Measurements from ENCODE around the gene ADAM22. TPM values are rescaled to one million over a fixed set of nuclear protein-coding genes. Genes with fewer than 3 reads are reported as not detected.

The ADAM22 gene
- total RNA-seq, 1 donor from 2014 or later, result 2.7 TPM

DNA sequence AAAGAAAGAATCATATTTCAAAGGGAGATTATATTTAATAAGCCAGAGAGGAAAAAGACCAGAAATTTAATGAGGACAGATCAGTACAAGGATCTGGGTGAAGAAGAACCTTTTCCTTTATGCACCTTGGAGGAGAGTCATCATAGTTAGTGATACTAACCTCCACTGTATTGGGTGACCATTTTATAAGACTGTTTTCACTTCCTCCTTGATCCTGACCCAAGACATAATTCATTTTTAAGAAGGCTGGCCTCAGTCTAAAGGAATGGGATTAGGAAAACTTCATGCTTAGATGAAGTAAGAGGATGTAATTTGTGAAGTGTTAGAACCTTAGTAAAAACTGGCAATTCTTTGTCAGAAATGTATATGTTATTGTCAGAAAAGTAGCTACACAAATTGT is 68.6 kb downstream of the ADAM22 start:
- TF ChIP-seq, protein P1, sequence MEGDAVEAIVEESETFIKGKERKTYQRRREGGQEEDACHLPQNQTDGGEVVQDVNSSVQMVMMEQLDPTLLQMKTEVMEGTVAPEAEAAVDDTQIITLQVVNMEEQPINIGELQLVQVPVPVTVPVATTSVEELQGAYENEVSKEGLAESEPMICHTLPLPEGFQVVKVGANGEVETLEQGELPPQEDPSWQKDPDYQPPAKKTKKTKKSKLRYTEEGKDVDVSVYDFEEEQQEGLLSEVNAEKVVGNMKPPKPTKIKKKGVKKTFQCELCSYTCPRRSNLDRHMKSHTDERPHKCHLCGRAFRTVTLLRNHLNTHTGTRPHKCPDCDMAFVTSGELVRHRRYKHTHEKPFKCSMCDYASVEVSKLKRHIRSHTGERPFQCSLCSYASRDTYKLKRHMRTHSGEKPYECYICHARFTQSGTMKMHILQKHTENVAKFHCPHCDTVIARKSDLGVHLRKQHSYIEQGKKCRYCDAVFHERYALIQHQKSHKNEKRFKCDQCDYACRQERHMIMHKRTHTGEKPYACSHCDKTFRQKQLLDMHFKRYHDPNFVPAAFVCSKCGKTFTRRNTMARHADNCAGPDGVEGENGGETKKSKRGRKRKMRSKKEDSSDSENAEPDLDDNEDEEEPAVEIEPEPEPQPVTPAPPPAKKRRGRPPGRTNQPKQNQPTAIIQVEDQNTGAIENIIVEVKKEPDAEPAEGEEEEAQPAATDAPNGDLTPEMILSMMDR (IDR thresholded peaks at IDR 0.05), result no peak
- Histone ChIP-seq H3K36me3 (no peaks in the 10 kb centered on the region), H3K4me3 (no peak overlapping the region), H3K9me3 (no peaks in the 10 kb centered on the region), H3K4me1 (no peaks in the 10 kb centered on the region), H3K27me3 (ENCODE audit: low read depth) (no peaks in the 10 kb centered on the region), H3K27ac (no peak overlapping the region)
- no peak for DNase-seq
- no peak for ATAC-seq
- intact Hi-C loops (cut with DNase I), result no loop called here

DNA sequence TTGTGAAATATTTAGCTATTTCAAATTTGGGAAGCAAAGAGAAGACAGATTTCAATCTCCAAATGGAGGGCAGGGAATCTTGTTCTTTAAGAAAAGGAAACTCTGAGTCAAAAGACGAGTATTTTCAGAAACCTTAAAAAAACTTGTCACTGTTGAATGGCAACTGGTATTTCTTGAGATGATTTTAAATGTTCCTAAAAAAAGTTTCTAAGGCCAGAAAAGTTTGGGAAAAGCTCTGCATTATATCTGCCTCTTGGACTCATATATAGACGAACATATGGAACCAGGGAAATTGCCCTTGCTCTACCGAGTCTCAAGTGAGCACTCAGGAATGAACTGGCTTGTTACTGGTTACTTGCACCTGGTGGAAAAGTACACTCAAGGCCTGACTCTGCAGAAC is 69.5 kb downstream of the ADAM22 start:
- H3K9me3 ChIP-seq, result no peaks in the 10 kb centered on the region
- no peak overlapping the region for H3K27ac ChIP-seq
- H3K4me3 ChIP-seq, result no peak overlapping the region
- H3K27me3 ChIP-seq (ENCODE audit: low read depth), result no peaks in the 10 kb centered on the region
- intact Hi-C loops (cut with DNase I), result no loop called here
- DNase-seq (no peak), ATAC-seq (no peak)
- H3K36me3 ChIP-seq, result no peaks in the 10 kb centered on the region
- TF ChIP-seq, protein P1 (IDR thresholded peaks at IDR 0.05), result no peak
- H3K4me1 ChIP-seq, result no peaks in the 10 kb centered on the region

DNA sequence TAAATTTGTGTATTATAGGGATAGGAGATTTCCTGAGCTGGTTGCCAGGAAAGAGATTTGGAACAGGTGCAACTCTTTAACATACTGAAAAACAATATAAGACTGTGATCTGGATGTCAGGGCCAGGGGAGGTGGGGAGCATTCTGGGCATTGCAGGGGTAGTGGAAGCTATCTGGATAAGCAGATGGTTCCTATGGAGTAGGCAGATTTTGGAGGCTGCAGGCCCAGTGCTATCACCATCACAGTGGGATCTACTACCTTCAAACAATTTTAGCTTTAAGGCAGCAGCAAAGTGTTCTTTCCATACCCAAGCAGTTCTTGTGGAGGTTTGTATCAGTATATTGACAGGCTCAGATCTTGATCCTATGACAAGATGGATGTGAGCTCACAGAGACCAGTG is 71.1 kb downstream of the ADAM22 start:
- Histone ChIP-seq H3K9me3 (no peaks in the 10 kb centered on the region), H3K27ac (no peak overlapping the region), H3K36me3 (no peaks in the 10 kb centered on the region), H3K4me1 (no peaks in the 10 kb centered on the region), H3K27me3 (ENCODE audit: low read depth) (no peaks in the 10 kb centered on the region), H3K4me3 (no peak overlapping the region)
- intact Hi-C loops (cut with DNase I), result no loop called here
- TF ChIP-seq, protein P1 (IDR thresholded peaks at IDR 0.05), result no peak
- DNase-seq (no peak), ATAC-seq (no peak)

DNA sequence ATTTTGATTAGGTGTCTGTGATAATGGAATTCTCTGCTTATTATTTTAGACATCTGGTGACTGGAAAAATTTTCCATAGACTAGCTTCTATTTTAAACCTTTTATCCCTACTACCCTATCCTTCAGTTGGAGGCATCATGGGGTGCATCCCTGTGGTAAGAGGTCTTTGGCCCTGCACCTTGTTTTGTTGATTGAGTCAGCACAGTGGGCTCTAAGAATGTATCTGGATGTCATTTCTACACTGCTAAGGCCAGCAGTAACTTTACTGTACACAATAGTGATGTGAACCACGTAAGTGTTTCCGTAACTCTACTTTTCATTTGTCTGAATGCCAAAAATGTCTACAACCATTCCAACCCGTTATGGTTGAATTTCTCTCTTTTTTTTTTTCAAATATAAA is 75.6 kb downstream of the ADAM22 start:
- no peak for ATAC-seq
- no peaks in the 10 kb centered on the region for H3K27me3 ChIP-seq (ENCODE audit: low read depth)
- H3K36me3 ChIP-seq, result no peaks in the 10 kb centered on the region
- no peak overlapping the region for H3K27ac ChIP-seq
- H3K4me1 ChIP-seq, result no peaks in the 10 kb centered on the region
- TF ChIP-seq, protein P1 (IDR thresholded peaks at IDR 0.05), result no peak
- H3K4me3 ChIP-seq, result no peak overlapping the region
- DNase-seq, result no peak
- intact Hi-C loops (cut with DNase I), result no loop called here
- H3K9me3 ChIP-seq, result no peaks in the 10 kb centered on the region

DNA sequence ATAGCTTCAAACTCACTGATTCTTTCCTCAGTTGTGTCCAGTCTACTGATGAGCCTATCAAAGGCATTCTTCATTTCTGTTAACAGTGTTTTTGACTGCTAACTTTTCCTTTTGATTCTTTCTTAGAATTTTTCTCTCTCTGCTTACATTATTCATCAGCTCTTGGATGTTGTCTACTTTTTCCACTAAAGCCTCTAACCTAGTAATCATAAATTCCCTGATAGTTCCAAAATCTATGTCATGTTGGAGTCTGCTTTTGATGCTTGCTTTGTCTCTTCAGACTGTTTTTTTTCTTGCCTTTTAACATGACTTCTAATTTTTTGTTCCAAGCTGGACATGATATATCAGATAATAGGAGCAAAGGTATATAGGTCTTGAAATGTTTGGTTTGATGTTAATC is 78.0 kb downstream of the ADAM22 start:
- TF ChIP-seq, protein P1 (IDR thresholded peaks at IDR 0.05), result no peak
- Histone ChIP-seq H3K27me3 (ENCODE audit: low read depth) (no peaks in the 10 kb centered on the region), H3K27ac (no peak overlapping the region), H3K4me3 (no peak overlapping the region), H3K9me3 (no peaks in the 10 kb centered on the region), H3K4me1 (no peaks in the 10 kb centered on the region), H3K36me3 (no peaks in the 10 kb centered on the region)
- no peak for DNase-seq
- ATAC-seq, result no peak
- intact Hi-C loops (cut with DNase I), result no loop called here

DNA sequence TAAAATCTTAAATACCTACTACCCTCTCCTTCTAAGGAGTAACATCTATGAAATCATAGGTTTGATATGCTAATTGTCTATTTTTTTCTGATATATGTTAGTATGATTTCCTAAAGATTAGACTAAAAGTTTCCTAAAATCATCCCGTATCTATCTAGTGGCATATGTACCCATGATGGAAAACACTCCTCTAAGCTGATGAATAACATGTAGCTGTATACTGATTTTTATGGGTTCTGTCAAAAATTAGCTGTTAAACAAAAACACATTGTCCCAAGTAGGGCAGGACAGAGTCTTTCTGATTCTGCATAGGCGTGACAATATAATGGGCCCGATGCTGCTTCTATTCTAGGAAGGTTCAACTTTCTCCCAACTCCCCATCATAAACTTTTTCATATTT is 79.9 kb downstream of the ADAM22 start:
- Histone ChIP-seq H3K4me1 (no peaks in the 10 kb centered on the region), H3K9me3 (no peaks in the 10 kb centered on the region), H3K4me3 (no peak overlapping the region), H3K27me3 (ENCODE audit: low read depth) (no peaks in the 10 kb centered on the region), H3K27ac (no peak overlapping the region), H3K36me3 (no peaks in the 10 kb centered on the region)
- DNase-seq (no peak), ATAC-seq (no peak)
- intact Hi-C loops (cut with DNase I), result no loop called here
- TF ChIP-seq, protein P1 (IDR thresholded peaks at IDR 0.05), result no peak

Measured in lower lobe of right lung (tissue), 2 donors.